Thyroid gland (tissue), 4 donors: Measurements from ENCODE around the gene SND1.

Experiments used
- CTCF ChIP-seq, 6 experiments: fragments of 200-600 bp in 3 of 6; fragments of 450-650 bp in 3 of 6; sonication (generic) in 3 of 6; IDR thresholded peaks; one replicate each; pipeline ENCODE4 v1.5.1; 2016 to 2019; ENCODE audit warnings: antibody characterized with exemption in 6 of 6, mild to moderate bottlenecking in 2 of 6, inconsistent platforms in 1 of 6, moderate library complexity in 1 of 6
- POLR2A ChIP-seq, 2 donors: fragments of 450-650 bp; IDR thresholded peaks; one replicate each; pipeline ENCODE4 v1.6.1; 2017; ENCODE audit warnings: antibody characterized with exemption in 2 of 2, mild to moderate bottlenecking in 2 of 2, moderate library complexity in 1 of 2

GRCh38 chr7:127920787-127921438, 268.9 kb downstream of the SND1 start:
- no peak for TF ChIP-seq CTCF (IDR thresholded peaks at IDR 0.05)
- no peak for TF ChIP-seq POLR2A (IDR thresholded peaks at IDR 0.05)
